ENCODE data around the gene S100A16.
A peak's percentile ranks its signal among the peaks of the same experiment; 100 is the strongest.

The S100A16 gene

GRCh38 chr1:153649137-153649862, 36.4 kb upstream of the S100A16 start:
- no peak overlapping the region for H4K8ac ChIP-seq (ENCODE audit: low read depth, low read length)
- no peak for DNase-seq

GRCh38 chr1:153648000-153648643, 35.2 kb upstream of the S100A16 start:
- no peak overlapping the region for H2AK5ac ChIP-seq (ENCODE audit: low read length)
- H2BK15ac ChIP-seq (replicated peaks; ENCODE audit: low read depth): no peak overlapping the region
- no peak overlapping the region for H3K18ac ChIP-seq (ENCODE audit: low read length)
- no CpG with 5 or more reads among the region's 10 CpGs for WGBS (ENCODE audit: extremely low coverage, insufficient coverage, low lambda C conversion rate)
- no peak overlapping the region for H3K4me3 ChIP-seq (ENCODE audit: low read length)
- H3K36me3 ChIP-seq (ENCODE audit: control insufficient read depth, insufficient read depth, low read length): peaks cover 11% of the 10 kb centered on the region
- H3K27me3 ChIP-seq (ENCODE audit: insufficient read depth, low read length, poor library complexity): no peaks in the 10 kb centered on the region
- peaks cover 2% of the 10 kb centered on the region for H3K4me1 ChIP-seq (ENCODE audit: control insufficient read depth, low read depth, low read length)
- H3K79me1 ChIP-seq (ENCODE audit: low read length): peaks cover 3% of the 10 kb centered on the region
- no peak overlapping the region for H3K4me2 ChIP-seq (ENCODE audit: low read length)
- no peak overlapping the region for H3K27ac ChIP-seq (ENCODE audit: low read depth, low read length)
- no peak overlapping the region for H3K4ac ChIP-seq (ENCODE audit: low read depth, low read length)
- no peak for DNase-seq
- no peak overlapping the region for H2BK5ac ChIP-seq (ENCODE audit: low read length)
- H2BK120ac ChIP-seq (ENCODE audit: low read depth, low read length): no peak overlapping the region
- no peak overlapping the region for H4K5ac ChIP-seq (ENCODE audit: low read length)
- no peak overlapping the region for H4K8ac ChIP-seq (ENCODE audit: low read depth, low read length)
- no peak overlapping the region for H3K56ac ChIP-seq (ENCODE audit: low read length)
- no peaks in the 10 kb centered on the region for H3K79me2 ChIP-seq (ENCODE audit: control insufficient read depth, insufficient read depth, low read length)
- H3K9ac ChIP-seq (ENCODE audit: low read length): no peak overlapping the region
- no peak overlapping the region for H3K23ac ChIP-seq (ENCODE audit: low read length)

More at GRCh38 chr1:153649137-153649862, 36.4 kb upstream of the S100A16 start:
- no peak overlapping the region for H3K23ac ChIP-seq (ENCODE audit: low read length)
- H4K5ac ChIP-seq (ENCODE audit: low read length): no peak overlapping the region
- H3K27me3 ChIP-seq (ENCODE audit: insufficient read depth, low read length, poor library complexity): no peaks in the 10 kb centered on the region
- no CpG with 5 or more reads among the region's 3 CpGs for WGBS (ENCODE audit: extremely low coverage, insufficient coverage, low lambda C conversion rate)
- H2AK5ac ChIP-seq (ENCODE audit: low read length): no peak overlapping the region
- H2BK15ac ChIP-seq (replicated peaks; ENCODE audit: low read depth): no peak overlapping the region
- H3K4me2 ChIP-seq (ENCODE audit: low read length): no peak overlapping the region
- H2BK120ac ChIP-seq (ENCODE audit: low read depth, low read length): no peak overlapping the region
- peaks cover 8% of the 10 kb centered on the region for H3K36me3 ChIP-seq (ENCODE audit: control insufficient read depth, insufficient read depth, low read length)
- no peaks in the 10 kb centered on the region for H3K79me2 ChIP-seq (ENCODE audit: control insufficient read depth, insufficient read depth, low read length)
- no peak overlapping the region for H3K18ac ChIP-seq (ENCODE audit: low read length)
- H2BK5ac ChIP-seq (ENCODE audit: low read length): no peak overlapping the region
- H3K56ac ChIP-seq (ENCODE audit: low read length): peak overlapping the region; percentile 30
- H3K27ac ChIP-seq (ENCODE audit: low read depth, low read length): peak overlapping the region; percentile 36
- no peaks in the 10 kb centered on the region for H3K79me1 ChIP-seq (ENCODE audit: low read length)
- no peak overlapping the region for H3K4me3 ChIP-seq (ENCODE audit: low read length)
- H3K4ac ChIP-seq (ENCODE audit: low read depth, low read length): no peak overlapping the region
- peaks cover 2% of the 10 kb centered on the region for H3K4me1 ChIP-seq (ENCODE audit: control insufficient read depth, low read depth, low read length)
- H3K9ac ChIP-seq (ENCODE audit: low read length): no peak overlapping the region

- no peak overlapping the region for H4K5ac ChIP-seq (ENCODE audit: low read length)
- H3K27ac ChIP-seq (ENCODE audit: low read depth, low read length): no peak overlapping the region
- H3K4me2 ChIP-seq (ENCODE audit: low read length): no peak overlapping the region
- no peak overlapping the region for H2BK5ac ChIP-seq (ENCODE audit: low read length)
- no peak overlapping the region for H2BK120ac ChIP-seq (ENCODE audit: low read depth, low read length)
- peaks cover 2% of the 10 kb centered on the region for H3K4me1 ChIP-seq (ENCODE audit: control insufficient read depth, low read depth, low read length)
- peaks cover 6% of the 10 kb centered on the region for H3K79me1 ChIP-seq (ENCODE audit: low read length)
- H2AK5ac ChIP-seq (ENCODE audit: low read length): no peak overlapping the region
- no peak overlapping the region for H2BK15ac ChIP-seq (replicated peaks; ENCODE audit: low read depth)
- no peak overlapping the region for H3K23ac ChIP-seq (ENCODE audit: low read length)
- no peaks in the 10 kb centered on the region for H3K27me3 ChIP-seq (ENCODE audit: insufficient read depth, low read length, poor library complexity)
- no peak overlapping the region for H4K8ac ChIP-seq (ENCODE audit: low read depth, low read length)
- H3K4me3 ChIP-seq (ENCODE audit: low read length): no peak overlapping the region
- H3K18ac ChIP-seq (ENCODE audit: low read length): no peak overlapping the region
- peak; percentile 49 for DNase-seq
- no CpG with 5 or more reads among the region's 2 CpGs for WGBS (ENCODE audit: extremely low coverage, insufficient coverage, low lambda C conversion rate)
- no peak overlapping the region for H3K9ac ChIP-seq (ENCODE audit: low read length)
- H3K56ac ChIP-seq (ENCODE audit: low read length): no peak overlapping the region
- H3K79me2 ChIP-seq (ENCODE audit: control insufficient read depth, insufficient read depth, low read length): no peaks in the 10 kb centered on the region
- H3K4ac ChIP-seq (ENCODE audit: low read depth, low read length): no peak overlapping the region
- peaks cover 13% of the 10 kb centered on the region for H3K36me3 ChIP-seq (ENCODE audit: control insufficient read depth, insufficient read depth, low read length)
These were observed 34.4 kb upstream of the S100A16 start for GRCh38 chr1:153647346-153647714.

- Histone ChIP-seq H4K8ac (ENCODE audit: low read depth, low read length) (no peak overlapping the region), H3K36me3 (ENCODE audit: control insufficient read depth, insufficient read depth, low read length) (peaks cover 18% of the 10 kb centered on the region), H3K79me1 (ENCODE audit: low read length) (peaks cover 8% of the 10 kb centered on the region), H3K9ac (ENCODE audit: low read length) (no peak overlapping the region), H2BK5ac (ENCODE audit: low read length) (no peak overlapping the region), H4K5ac (ENCODE audit: low read length) (no peak overlapping the region), H3K23ac (ENCODE audit: low read length) (no peak overlapping the region), H3K27me3 (ENCODE audit: insufficient read depth, low read length, poor library complexity) (no peaks in the 10 kb centered on the region), H3K79me2 (ENCODE audit: control insufficient read depth, insufficient read depth, low read length) (no peaks in the 10 kb centered on the region), H3K27ac (ENCODE audit: low read depth, low read length) (no peak overlapping the region), H3K4ac (ENCODE audit: low read depth, low read length) (no peak overlapping the region), H3K4me1 (ENCODE audit: control insufficient read depth, low read depth, low read length) (peaks cover 2% of the 10 kb centered on the region), H2AK5ac (ENCODE audit: low read length) (no peak overlapping the region), H3K18ac (ENCODE audit: low read length) (no peak overlapping the region), H2BK120ac (ENCODE audit: low read depth, low read length) (no peak overlapping the region), H3K4me3 (ENCODE audit: low read length) (no peak overlapping the region), H2BK15ac (replicated peaks; ENCODE audit: low read depth) (no peak overlapping the region), H3K56ac (ENCODE audit: low read length) (no peak overlapping the region), H3K4me2 (ENCODE audit: low read length) (no peak overlapping the region)
- no peak for DNase-seq
- no CpG with 5 or more reads among the region's 5 CpGs for WGBS (ENCODE audit: extremely low coverage, insufficient coverage, low lambda C conversion rate)
These were observed 33.9 kb upstream of the S100A16 start for GRCh38 chr1:153646672-153647345.

GRCh38 chr1:153643816-153644215, 30.9 kb upstream of the S100A16 start:
- H3K27ac ChIP-seq (ENCODE audit: low read depth, low read length): no peak overlapping the region
- no peak overlapping the region for H3K9ac ChIP-seq (ENCODE audit: low read length)
- no peaks in the 10 kb centered on the region for H3K27me3 ChIP-seq (ENCODE audit: insufficient read depth, low read length, poor library complexity)
- H4K8ac ChIP-seq (ENCODE audit: low read depth, low read length): no peak overlapping the region
- H3K4me1 ChIP-seq (ENCODE audit: control insufficient read depth, low read depth, low read length): no peaks in the 10 kb centered on the region
- no peak overlapping the region for H4K5ac ChIP-seq (ENCODE audit: low read length)
- no peak overlapping the region for H3K56ac ChIP-seq (ENCODE audit: low read length)
- no peak overlapping the region for H3K4ac ChIP-seq (ENCODE audit: low read depth, low read length)
- H3K23ac ChIP-seq (ENCODE audit: low read length): no peak overlapping the region
- H2AK5ac ChIP-seq (ENCODE audit: low read length): no peak overlapping the region
- no peak overlapping the region for H2BK120ac ChIP-seq (ENCODE audit: low read depth, low read length)
- peaks cover 29% of the 10 kb centered on the region for H3K36me3 ChIP-seq (ENCODE audit: control insufficient read depth, insufficient read depth, low read length)
- peaks cover 13% of the 10 kb centered on the region for H3K79me1 ChIP-seq (ENCODE audit: low read length)
- no peak for DNase-seq
- no peak overlapping the region for H3K18ac ChIP-seq (ENCODE audit: low read length)
- no peak overlapping the region for H3K4me3 ChIP-seq (ENCODE audit: low read length)
- H2BK5ac ChIP-seq (ENCODE audit: low read length): no peak overlapping the region
- no peaks in the 10 kb centered on the region for H3K79me2 ChIP-seq (ENCODE audit: control insufficient read depth, insufficient read depth, low read length)
- H3K4me2 ChIP-seq (ENCODE audit: low read length): no peak overlapping the region
- H2BK15ac ChIP-seq (replicated peaks; ENCODE audit: low read depth): no peak overlapping the region
